Activated T-cell treated with anti-CD3 and anti-CD28 coated beads for 48 hours (primary cell): Measurements from ENCODE around the gene AMER2.

Experiments used
- DNase-seq: peaks from one replicate; pipeline ENCODE4 v3.0.0-alpha.2; 2020; ENCODE audit warnings: low read depth

The AMER2 gene, protein sequence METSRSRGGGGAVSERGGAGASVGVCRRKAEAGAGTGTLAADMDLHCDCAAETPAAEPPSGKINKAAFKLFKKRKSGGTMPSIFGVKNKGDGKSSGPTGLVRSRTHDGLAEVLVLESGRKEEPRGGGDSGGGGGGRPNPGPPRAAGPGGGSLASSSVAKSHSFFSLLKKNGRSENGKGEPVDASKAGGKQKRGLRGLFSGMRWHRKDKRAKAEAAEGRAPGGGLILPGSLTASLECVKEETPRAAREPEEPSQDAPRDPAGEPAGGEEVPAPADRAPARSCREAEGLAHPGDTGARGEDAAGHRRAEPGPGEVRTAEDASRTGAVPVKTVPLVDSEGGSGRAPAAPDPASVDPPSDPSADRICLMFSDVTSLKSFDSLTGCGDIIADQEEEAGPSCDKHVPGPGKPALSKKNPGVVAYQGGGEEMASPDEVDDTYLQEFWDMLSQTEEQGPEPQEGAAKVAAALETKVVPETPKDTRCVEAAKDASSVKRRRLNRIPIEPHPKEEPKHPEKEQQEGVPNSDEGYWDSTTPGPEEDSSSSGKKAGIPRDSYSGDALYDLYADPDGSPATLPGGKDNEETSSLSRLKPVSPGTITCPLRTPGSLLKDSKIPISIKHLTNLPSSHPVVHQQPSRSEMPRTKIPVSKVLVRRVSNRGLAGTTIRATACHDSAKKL

GRCh38 chr13:25171517-25172302 lies at the start of gene AMER2:
Gene AMER2, minus strand, starts transcription at chr13:25172288. Its CDS starts 669 bp downstream, at chr13:25171619.
- DNase-seq = no peak

DNA sequence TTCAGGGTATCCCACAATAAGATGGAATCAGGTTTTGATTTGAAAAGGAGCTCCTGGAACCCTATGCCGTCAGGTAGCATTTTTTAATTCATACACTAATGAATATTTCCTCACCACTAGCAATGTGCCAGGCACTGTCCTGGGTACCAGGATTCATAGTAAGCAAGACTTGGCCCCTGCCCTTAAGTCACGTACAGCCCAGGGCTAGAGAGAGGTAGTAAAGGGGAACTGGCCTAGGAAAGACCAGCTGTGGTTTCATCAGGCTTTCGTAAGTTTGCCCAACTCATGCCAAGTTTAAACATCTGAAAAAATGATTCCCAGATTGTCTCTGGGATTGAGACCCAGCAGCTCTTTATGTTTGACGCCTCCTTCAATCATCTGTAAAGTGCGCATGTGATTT lies 45.9 kb upstream of the AMER2 start:
- no peak for DNase-seq

GRCh38 chr13:25217023-25217885 lies 45.2 kb upstream of the AMER2 start:
- DNase-seq = no peak

DNA sequence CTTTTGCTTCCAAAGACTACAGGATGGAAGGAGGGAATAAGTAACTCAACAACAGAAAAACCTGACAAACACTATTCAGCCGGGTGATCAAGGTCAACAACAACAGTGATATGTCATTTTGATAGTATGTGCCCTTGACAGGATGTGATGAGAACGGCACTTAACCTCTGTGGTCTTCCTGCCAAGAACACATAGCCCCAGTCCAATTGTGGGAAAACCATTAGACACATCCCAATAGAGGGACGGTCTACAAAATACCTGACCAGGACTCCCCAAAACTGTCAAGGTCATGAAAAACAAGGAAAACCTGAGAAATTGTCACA lies 43.1 kb upstream of the AMER2 start:
- no peak for DNase-seq

- no peak for DNase-seq
Measured at GRCh38 chr13:25214491-25215252, 42.6 kb upstream of the AMER2 start.

DNA sequence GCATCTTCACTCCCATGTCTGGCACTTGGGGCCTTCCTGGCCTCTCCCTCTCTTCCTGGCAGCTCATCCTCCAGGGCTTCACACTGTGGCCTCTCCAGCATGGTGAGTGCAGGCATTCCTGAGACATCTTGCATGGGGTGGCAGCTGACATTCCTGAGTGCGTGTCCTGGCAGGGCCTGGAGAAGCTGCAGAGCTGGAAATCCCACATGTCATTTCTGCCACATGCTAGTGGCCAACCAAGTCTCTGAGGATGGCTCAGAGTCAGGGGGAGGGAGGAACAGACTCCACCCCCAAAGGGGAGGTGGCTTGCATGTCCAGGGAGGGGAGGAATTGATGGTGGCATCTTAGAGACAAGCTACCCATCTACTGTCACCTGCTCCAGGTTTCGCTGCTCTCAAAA lies 41.6 kb upstream of the AMER2 start:
- DNase-seq = no peak

- DNase-seq = no peak
Measured at GRCh38 chr13:25210842-25211569, 38.9 kb upstream of the AMER2 start.

DNA sequence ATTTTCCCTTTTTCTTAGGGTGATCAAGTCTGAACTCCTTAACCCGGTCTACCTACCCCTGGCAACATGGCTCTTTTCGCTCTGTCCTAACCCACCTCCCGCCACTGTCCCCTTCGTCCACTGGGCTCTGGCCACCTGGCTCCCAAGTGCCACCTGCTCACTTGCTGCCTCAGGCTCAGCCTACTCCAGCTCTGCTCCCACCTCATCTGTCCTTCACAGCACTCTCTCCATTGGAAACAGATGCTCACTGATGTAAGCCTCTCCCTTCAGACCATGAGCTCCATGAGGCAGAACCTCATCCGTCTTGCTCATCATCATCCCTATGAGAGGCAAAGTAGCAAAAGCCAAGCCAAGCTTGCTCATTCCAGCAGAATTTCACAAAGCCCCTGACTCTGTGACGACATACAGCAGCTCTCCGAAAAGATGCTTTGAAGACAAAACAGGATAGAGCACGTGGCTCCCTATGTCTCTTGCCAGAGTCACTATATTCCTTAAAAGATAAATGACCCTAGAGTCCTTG lies 35.3 kb upstream of the AMER2 start:
- DNase-seq = no peak

- DNase-seq = no peak
Measured at GRCh38 chr13:25204863-25205262, 32.8 kb upstream of the AMER2 start.

GRCh38 chr13:25203127-25203740 lies 31.1 kb upstream of the AMER2 start:
- no peak for DNase-seq

- DNase-seq = no peak
Measured at GRCh38 chr13:25200783-25201182, 28.7 kb upstream of the AMER2 start.

DNA sequence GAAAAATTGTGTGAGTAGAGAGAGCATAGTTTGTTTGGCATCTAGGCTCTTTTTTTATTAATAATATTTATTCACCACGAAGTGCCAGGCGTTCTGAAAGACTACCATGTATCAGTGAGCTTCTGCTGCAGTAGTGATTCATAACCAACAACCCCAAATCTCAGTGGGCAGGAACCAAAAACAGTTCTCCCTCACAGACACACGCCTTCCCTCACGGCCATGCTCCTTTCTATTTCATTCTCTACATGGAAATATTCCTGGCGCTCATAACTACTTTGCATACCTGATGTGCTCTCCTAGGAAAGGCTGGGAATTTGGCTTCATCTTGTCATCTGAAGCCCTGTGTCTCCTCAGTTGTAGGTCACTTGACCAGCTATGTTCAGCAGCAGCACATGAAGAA lies 26.6 kb upstream of the AMER2 start:
- no peak for DNase-seq

GRCh38 chr13:25196971-25197370 lies 24.9 kb upstream of the AMER2 start:
- no peak for DNase-seq

GRCh38 chr13:25192936-25193335 lies 20.8 kb upstream of the AMER2 start:
- no peak for DNase-seq

GRCh38 chr13:25192489-25192888 lies 20.4 kb upstream of the AMER2 start:
- DNase-seq = no peak

GRCh38 chr13:25192052-25192451 lies 20.0 kb upstream of the AMER2 start:
- DNase-seq = no peak

DNA sequence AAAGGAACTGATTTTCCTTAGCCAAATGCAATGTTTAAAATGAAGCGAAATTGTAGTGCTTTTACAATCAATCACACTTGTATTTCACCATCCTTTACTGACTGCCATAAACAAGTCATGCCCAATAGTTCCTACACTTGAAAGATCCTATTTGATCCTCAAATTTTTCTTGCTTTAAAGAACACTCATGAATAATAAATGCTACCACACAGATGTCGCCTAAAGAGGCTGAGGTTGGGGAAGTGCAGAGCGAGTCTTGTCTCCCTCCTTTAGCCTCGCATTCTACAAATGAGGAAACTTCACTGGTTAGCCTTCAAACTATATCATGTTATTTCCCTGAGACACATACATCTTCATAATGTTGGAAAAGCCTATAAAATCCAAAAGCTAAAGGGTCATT lies 18.7 kb upstream of the AMER2 start:
- no peak for DNase-seq

DNA sequence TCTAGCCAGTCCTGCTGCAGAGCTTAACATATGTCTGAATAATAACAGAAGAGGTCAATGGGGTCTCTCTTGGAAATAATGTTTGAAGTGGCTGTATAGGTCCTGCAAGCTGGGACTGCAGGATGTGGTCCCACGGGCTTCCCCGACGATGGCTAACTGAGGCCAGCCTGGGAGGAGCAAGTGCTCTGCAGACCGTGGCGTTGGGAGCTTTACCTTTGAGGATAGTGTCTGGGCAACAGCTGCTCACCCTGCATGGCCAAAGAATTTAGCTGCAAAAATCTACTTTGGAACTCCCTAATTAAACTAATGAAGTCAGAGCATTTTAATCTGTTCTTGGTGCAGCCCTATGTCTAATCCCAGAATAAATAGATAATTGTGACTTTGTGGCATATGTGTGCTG lies 18.2 kb upstream of the AMER2 start:
- no peak for DNase-seq

DNA sequence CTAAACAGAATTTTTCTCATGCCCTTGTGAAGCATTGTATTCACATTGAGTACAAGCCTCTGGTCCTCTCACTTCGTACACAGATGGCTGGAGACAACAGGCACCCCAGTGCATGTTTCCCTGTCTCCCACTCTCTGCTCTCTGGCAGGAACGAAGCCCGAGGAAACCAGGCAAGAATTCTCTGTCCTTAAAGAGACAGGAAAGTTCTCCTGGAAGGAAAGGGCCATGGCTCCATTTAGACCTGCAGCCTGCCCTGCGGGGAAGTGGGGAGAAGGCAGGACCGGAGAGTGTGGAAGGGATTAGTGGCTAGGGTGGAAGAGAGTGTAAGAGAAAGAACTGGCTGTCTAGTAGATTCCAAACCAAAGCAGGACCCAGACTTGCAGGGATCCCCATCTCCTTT lies 15.5 kb upstream of the AMER2 start:
- DNase-seq = no peak

- DNase-seq = no peak
Measured at GRCh38 chr13:25186187-25186586, 14.1 kb upstream of the AMER2 start.
